Activated CD8-positive, alpha-beta memory T cell treated with anti-CD3 and anti-CD28 coated beads, Interleukin-2, amount 50 U/mL, for 24 hours (primary cell): ENCODE data around the gene B3GALNT2.

Source experiments
- DNase-seq: peaks from one replicate; pipeline ENCODE4 v3.0.0-alpha.2; 2020; ENCODE audit errors: extremely low read depth

B3GALNT2 gene

DNA sequence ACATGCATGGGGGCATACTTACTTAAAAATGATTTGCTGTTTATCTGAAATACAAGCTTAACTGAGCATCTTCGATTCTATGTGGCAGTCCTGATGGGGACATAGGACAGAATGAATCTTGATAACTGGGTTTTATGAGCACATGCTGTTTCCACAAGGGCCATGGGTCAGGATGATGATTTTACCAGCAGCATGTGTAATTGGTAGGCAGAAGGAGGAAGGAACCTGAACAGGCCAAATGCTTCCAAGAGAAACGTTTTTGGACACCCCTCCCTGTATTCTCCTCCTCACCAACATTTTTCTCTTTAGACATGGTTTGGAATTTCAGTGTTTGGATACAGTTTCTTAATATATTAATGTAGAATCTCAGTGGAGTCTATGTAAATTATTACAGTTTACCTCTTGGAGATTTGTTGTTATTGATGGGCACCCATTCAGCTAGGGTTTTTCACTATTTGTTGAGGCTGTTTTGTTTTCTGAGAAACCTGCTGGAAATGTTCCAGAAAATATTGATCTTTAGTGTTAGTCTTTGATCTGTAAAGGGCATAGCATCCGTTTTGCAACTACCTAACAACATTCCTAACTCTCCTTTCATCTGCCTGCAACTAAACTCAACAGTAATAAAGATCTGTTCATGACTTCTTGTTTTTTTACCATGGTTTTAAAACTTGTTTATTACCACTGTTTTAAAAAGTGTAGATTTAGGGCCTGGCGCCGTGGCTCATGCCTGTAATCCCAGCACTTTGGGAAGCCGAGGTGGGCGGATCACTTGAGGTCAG is 95.0 kb downstream of the B3GALNT2 start:
- no peak for DNase-seq

- DNase-seq: no peak
These were observed 95.7 kb downstream of the B3GALNT2 start for GRCh38 chr1:235408503-235408960.

GRCh38 chr1:235407419-235407818 is 96.8 kb downstream of the B3GALNT2 start:
- DNase-seq: no peak

DNA sequence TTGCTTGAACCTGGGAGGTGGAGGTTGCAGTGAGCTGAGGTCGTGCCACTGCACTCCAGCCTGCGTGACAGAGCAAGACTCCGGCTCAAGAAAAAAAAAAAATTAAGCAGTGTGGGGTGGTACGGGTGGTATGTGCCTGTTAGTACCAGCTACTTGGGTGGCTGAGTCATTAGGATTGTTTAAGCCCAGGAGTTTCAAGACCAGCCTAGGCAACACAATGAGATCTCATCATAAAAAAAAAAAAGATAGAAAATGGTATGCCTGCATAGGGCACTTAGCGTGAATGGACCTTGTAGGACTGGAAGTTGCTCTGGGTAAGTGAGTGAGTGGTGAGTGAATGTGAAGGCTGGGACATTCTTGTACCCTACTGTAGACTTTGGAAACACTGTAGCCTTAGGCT is 100.1 kb downstream of the B3GALNT2 start:
- DNase-seq: no peak

- no peak for DNase-seq
These were observed 100.7 kb downstream of the B3GALNT2 start for GRCh38 chr1:235403593-235403992.

DNA sequence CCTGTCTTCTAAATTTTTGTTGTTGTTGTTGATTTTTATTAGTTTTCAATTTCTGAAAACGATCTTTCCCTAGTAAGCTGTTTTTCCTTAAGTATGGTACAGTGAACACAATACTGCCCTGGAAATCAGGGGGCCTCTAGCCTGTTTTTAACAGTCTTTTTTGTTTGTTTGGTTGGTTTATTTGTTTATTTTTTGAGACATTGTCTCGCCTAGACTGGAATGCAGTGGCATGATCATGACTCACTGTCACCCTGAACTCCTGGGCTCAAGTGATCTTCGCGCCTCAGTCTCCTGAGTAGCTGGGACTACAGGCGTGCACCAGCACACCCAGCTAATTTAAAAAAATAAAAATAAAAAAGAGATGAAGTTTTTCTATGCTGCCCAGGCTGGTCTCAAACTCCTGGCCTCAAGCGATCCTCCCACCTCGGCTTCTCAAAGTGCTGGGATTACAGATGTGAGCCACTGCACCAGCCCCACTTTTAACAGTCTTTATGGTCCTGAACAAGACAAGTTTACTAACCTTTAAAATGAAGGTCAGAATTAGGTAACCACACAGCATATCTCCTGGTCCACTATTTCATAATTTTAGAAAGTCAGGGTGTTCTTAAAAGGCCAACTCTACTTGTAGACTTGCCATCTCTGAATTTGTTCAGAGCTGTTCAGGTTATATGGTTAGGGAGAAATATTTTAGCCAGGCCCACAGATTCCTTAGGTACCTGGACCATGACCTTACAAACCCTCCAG is 101.6 kb downstream of the B3GALNT2 start:
- no peak for DNase-seq

- no peak for DNase-seq
These were observed 103.0 kb downstream of the B3GALNT2 start for GRCh38 chr1:235401251-235401650.
